HPDE6-E6E7 (cell line): ENCODE data around the gene ECI2.
"Not testable (repeated sequence)": the region's sequence is repeated elsewhere in the genome, so short reads cannot be mapped to it uniquely, and the experiment has no call there.

Source experiments
- DNase-seq: peaks from one replicate; pipeline ENCODE4 v3.0.0; 2011; ENCODE audit warnings: missing footprints; ENCODE audit errors: extremely low spot score

Gene ECI2

DNA sequence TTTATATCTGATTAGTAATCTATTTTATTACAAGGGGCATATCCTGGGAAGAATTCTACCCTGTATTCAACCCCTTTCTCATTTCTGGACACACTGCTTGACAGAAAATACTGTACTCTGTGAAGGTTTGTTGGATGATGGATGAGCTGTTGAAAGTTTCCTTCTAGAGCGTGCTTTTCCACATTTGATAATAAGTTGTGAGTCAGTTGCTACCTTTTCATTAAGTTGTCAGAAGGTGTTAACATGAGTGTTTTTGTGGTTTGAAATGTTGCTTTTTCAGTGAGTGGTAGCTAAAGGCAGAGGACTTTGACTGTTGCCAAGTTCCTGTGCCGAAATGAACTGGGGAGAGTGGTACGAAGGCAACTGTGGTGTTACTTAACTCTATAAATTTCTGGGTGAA lies 3.9 kb upstream of the ECI2 start:
- DNase-seq: no peak

- no peak for DNase-seq
These were observed 2.8 kb upstream of the ECI2 start for GRCh38 chr6:4138186-4138585.

- DNase-seq: no peak
These were observed 1.0 kb upstream of the ECI2 start for GRCh38 chr6:4136354-4136831.

DNA sequence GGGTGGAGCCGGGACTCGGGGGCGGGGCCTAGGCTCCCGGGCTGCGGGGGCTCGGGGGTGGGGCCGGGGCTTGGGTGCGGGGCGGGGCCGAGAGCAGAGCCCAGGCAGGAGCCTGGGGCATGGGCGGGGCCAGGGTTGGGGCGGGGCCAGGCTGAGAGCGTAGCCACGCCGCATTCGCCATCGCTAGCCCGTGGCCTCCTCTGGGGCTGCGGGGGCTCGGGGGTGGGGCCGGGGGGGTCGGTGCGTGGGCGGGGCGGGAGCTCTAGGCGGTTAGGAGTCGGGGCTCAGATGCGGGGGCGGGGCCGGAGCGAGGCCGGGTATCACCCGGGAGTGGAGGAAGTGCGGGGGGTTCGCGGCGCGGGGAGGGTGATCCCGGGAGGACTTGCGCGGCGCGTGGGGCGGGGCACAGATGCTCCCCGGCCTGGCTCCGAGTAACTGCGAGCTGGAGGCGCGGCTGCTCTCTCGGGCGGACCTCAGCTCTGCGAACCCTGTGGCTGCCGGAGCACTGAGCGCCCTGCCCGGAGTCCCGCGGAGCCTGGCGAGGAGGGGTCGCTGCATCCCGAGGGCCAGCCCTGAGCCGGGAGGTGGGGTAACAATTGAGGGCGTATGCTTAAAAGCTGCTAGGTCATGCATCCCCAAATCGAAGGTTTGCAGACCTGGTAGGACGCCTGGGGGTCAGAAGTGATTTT lies 434 bp upstream of the ECI2 start:
- DNase-seq: peak; percentile 84

DNA sequence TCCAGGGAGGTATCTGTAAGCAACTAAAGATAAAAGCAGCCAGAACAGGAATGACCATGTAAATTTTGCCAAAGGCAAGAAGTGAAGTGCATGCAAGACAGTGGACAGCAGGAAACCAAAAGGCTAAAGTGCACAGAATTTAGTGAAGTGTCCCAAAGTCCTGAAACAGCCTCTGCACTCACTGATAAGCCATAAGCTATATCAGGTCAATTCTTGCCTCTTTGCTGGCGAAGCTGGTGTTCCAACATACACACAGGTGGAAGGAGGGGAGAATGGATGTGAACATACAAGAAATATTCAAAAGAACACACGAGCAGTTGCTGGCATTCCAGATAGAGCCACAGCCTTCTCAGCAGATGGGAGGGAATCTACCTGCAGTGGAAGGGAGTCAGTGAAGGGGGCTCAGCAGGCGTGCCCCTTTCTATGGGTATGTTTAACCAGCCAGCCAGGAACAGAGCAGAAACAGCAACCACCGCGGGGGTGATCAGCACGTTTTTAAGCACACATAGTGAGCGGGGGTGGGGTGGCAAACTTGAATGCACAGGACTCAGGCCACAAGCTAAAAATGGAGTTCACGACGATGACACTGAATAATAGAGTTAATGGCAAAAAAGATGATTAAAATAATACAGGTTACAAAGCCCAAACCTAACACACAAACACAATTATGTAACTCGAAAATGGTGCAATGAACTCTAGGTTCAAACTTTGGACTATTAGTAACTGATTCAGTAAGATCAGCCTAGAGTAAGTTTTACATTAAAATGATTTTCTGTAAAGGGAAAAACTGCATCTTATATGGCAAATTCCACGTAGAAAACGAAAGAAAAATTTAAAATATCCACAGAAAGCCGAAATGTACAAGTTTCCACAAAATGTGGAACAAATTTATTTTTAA lies 1.2 kb downstream of the ECI2 start:
- peak; percentile 4 for DNase-seq

GRCh38 chr6:4130357-4130987 lies 4.9 kb downstream of the ECI2 start:
- no peak for DNase-seq

- no peak for DNase-seq
These were observed 5.9 kb downstream of the ECI2 start for GRCh38 chr6:4129446-4129845.

- no peak for DNase-seq
These were observed 6.6 kb downstream of the ECI2 start for GRCh38 chr6:4128748-4129147.

GRCh38 chr6:4128072-4128471 lies 7.3 kb downstream of the ECI2 start:
- DNase-seq: no peak

- DNase-seq: peak; percentile 83
These were observed 9.2 kb downstream of the ECI2 start for GRCh38 chr6:4125933-4126864.

GRCh38 chr6:4125500-4125899 lies 9.9 kb downstream of the ECI2 start:
- no peak for DNase-seq

DNA sequence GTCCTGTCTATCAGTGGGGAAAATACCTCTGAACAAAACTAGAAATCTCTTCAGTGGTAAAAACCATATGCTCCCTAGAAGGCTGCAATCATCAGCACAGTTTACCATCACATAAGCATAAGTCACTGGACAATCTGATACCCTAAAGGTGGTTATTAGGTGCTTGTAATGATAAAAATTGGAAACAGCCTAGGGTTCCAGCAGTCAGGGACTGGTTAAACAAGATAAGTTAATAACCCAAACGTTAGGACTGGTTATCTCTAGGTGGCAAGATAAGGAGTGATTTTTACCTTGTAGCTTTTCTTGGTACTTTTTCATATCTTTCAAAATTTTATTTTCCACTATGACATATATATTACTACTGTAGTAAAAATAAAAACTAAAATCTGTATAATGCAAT lies 11.0 kb downstream of the ECI2 start:
- no peak for DNase-seq

- DNase-seq: no peak
These were observed 19.6 kb downstream of the ECI2 start for GRCh38 chr6:4115741-4116140.

GRCh38 chr6:4114123-4114522 lies 21.3 kb downstream of the ECI2 start:
- no peak for DNase-seq

GRCh38 chr6:4113649-4114048 lies 21.7 kb downstream of the ECI2 start:
- DNase-seq: no peak

GRCh38 chr6:4112366-4112765 lies 23.0 kb downstream of the ECI2 start:
- no peak for DNase-seq

DNA sequence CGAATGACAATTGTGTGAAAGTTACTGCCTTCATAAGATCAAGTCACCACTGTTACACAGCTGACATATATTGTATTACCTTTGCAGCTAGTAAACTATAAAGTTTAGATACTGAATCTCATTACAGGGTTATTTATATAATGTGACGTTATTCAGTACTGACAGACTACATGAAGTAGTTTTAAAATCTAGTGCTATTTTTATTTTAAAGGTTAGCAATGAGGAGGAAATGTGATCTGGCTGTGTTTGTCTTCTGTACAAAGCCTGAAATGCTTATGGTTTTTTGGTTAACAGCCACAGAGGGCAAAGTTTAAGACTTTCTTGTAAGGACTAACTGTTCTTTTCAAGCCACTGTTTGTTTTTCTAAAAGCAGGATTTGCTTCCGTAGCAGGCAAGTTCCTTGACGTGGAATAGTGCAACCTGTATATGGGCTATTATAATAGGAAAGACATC lies 26.0 kb downstream of the ECI2 start:
- not testable (repeated sequence) for DNase-seq

GRCh38 chr6:4108561-4109093 lies 26.7 kb downstream of the ECI2 start:
- no peak for DNase-seq

- no peak for DNase-seq
These were observed 27.5 kb downstream of the ECI2 start for GRCh38 chr6:4107873-4108272.

- no peak for DNase-seq
These were observed 29.3 kb downstream of the ECI2 start for GRCh38 chr6:4105980-4106536.

DNA sequence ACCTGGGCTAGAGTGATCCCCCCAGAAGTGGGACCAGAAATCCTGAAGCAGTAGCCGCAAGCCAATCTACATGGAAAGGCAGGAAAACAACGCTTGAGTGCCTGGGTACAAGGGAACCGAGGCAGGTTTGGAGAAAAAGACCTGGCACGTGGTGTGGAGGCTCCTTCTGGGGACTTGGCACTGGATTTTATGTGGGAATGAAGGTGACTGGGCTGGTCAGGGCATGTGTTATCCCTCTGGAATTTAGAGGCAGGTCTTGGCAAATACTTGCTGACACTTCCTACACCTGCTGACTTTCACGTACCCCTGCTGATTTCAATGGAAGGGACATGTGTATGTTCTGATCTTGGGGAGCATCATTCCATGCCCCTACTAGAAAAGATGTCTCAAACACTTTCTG lies 31.4 kb downstream of the ECI2 start:
- DNase-seq: peak; percentile 78
